Measurements from ENCODE around the gene AMER2.

DNA sequence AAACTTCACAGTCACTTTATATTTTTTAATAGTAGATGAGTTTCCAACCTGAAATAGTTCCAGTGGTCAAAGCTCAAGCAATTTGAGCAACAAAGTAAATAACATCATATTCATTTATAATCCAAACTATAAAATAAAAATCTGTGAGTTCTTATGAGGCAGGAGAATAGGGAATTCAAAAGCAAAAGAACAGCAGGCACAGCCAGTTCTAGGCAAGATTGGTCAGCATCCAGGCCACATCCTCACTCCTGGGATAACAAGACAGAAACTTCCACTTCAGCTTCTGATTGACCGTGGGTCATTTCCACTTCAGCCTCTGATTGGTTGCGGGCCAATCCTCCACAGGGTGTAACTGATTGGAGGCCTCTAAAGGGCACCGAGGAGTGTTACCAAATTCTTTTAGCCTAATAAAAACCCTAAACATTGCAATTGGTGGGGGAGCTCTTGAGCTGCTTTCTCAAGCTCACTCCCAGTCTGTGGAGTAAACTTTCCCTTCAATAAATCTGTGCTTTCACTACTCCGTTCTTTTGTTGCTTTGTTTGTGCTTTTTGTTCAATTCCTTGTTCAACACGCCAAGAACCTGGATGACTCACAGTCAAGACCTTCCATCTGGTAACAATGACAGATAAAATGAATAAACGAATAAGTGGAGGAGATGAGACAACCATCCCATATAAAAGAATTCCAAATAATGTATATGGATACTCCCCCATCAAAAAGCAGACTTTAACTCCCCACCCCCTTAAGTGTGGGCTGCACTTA is 42.6 kb upstream of the AMER2 start:
- TF ChIP-seq, protein P1, sequence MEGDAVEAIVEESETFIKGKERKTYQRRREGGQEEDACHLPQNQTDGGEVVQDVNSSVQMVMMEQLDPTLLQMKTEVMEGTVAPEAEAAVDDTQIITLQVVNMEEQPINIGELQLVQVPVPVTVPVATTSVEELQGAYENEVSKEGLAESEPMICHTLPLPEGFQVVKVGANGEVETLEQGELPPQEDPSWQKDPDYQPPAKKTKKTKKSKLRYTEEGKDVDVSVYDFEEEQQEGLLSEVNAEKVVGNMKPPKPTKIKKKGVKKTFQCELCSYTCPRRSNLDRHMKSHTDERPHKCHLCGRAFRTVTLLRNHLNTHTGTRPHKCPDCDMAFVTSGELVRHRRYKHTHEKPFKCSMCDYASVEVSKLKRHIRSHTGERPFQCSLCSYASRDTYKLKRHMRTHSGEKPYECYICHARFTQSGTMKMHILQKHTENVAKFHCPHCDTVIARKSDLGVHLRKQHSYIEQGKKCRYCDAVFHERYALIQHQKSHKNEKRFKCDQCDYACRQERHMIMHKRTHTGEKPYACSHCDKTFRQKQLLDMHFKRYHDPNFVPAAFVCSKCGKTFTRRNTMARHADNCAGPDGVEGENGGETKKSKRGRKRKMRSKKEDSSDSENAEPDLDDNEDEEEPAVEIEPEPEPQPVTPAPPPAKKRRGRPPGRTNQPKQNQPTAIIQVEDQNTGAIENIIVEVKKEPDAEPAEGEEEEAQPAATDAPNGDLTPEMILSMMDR (conservative IDR thresholded peaks at IDR 0.05), result no peak; the same call in 1 of the 2 replicates
- TF ChIP-seq ZFX (IDR thresholded peaks at IDR 0.05), result no peak

All from C4-2B (cell line).